ENCODE data around the gene FUT9.

- no peak for TF ChIP-seq EZH2phosphoT487 (IDR thresholded peaks at IDR 0.05; ENCODE audit: borderline replicate concordance)
- TF ChIP-seq CTCF (conservative IDR thresholded peaks at IDR 0.05; ENCODE audit: low read length) = no peak
Measured at GRCh38 chr6:96186516-96187195, 170.9 kb downstream of the FUT9 start.
